ENCODE data around the gene UGT1A4.

The UGT1A4 gene

GRCh38 chr2:233718552-233718951 lies at the start of gene UGT1A4:
UGT1A4 (plus strand) TSS chr2:233718736; CDS start chr2:233718821, 85 bp downstream.
- DNase-seq, result no peak

GRCh38 chr2:233671290-233672161 lies 47.0 kb upstream of the UGT1A4 start, which contains the start of gene UGT1A9:
UGT1A9 (plus strand) TSS chr2:233671898; CDS start chr2:233671935, 37 bp downstream.
- no peak for DNase-seq

GRCh38 chr2:233672886-233673285 lies 45.6 kb upstream of the UGT1A4 start:
- DNase-seq, result no peak

GRCh38 chr2:233673896-233674295 lies 44.6 kb upstream of the UGT1A4 start:
- DNase-seq, result no peak

- no peak for DNase-seq
These were observed 44.2 kb upstream of the UGT1A4 start for GRCh38 chr2:233674314-233674713.

GRCh38 chr2:233674995-233675394 lies 43.5 kb upstream of the UGT1A4 start:
- no peak for DNase-seq

GRCh38 chr2:233676046-233676445 lies 42.5 kb upstream of the UGT1A4 start:
- no peak for DNase-seq

- no peak for DNase-seq
These were observed 39.3 kb upstream of the UGT1A4 start for GRCh38 chr2:233679196-233679595.

- no peak for DNase-seq
These were observed 38.0 kb upstream of the UGT1A4 start for GRCh38 chr2:233680361-233681045.

GRCh38 chr2:233681521-233682099 lies 36.9 kb upstream of the UGT1A4 start, which contains the start of gene UGT1A7:
UGT1A7 (plus strand) TSS chr2:233681901; CDS start chr2:233681938, 37 bp downstream.
- DNase-seq, result no peak

GRCh38 chr2:233684640-233685039 lies 33.9 kb upstream of the UGT1A4 start:
- DNase-seq, result no peak

- DNase-seq, result no peak
These were observed 31.6 kb upstream of the UGT1A4 start for GRCh38 chr2:233686928-233687327.

GRCh38 chr2:233688341-233688740 lies 30.2 kb upstream of the UGT1A4 start:
- DNase-seq, result no peak

- DNase-seq, result no peak
These were observed 29.5 kb upstream of the UGT1A4 start for GRCh38 chr2:233689031-233689430.

- no peak for DNase-seq
These were observed 29.0 kb upstream of the UGT1A4 start for GRCh38 chr2:233689501-233689900.

- DNase-seq, result no peak
These were observed 28.1 kb upstream of the UGT1A4 start for GRCh38 chr2:233690444-233690843.

GRCh38 chr2:233691443-233692433 lies 26.8 kb upstream of the UGT1A4 start:
- DNase-seq, result no peak

GRCh38 chr2:233692648-233693047 lies 25.9 kb upstream of the UGT1A4 start, which contains the start of gene UGT1A6:
UGT1A6 (plus strand) TSS chr2:233692890; CDS start chr2:233693005, 115 bp downstream.
- DNase-seq, result no peak

- DNase-seq, result no peak
These were observed 24.6 kb upstream of the UGT1A4 start for GRCh38 chr2:233693963-233694362.

GRCh38 chr2:233698740-233699139 lies 19.8 kb upstream of the UGT1A4 start:
- no peak for DNase-seq

GRCh38 chr2:233699424-233700027 lies 19.0 kb upstream of the UGT1A4 start:
- no peak for DNase-seq

Measured in stimulated activated CD8-positive, alpha-beta memory T cell treated with anti-CD3 and anti-CD28 coated beads, Interleukin-4, amount 100 ng/mL, for 48 hours (primary cell).